RWPE1 (cell line): Measurements from ENCODE around the gene TNFAIP3.
A peak's percentile ranks its signal among the peaks of the same experiment; 100 is the strongest.
"Not testable (repeated sequence)": the region's sequence is repeated elsewhere in the genome, so short reads cannot be mapped to it uniquely, and the experiment has no call there.

Experiments
- CTCF ChIA-PET: fragments of 350-600 bp; sonication (Branson Sonifier 250); formaldehyde crosslinking; extraction: SDS; loops from one replicate; lab custom pipeline; 2021; lab: Yijun Ruan, JAX
- POLR2A ChIA-PET: fragments of 400-600 bp; formaldehyde crosslinking; extraction: SDS; loops from one replicate; lab custom pipeline; 2020; ENCODE audit warnings: antibody characterized with exemption; ENCODE audit not compliant: low non-redundant PET; lab: Yijun Ruan, JAX
- DNase-seq: peaks from one replicate; pipeline ENCODE4 v3.0.0; 2012; ENCODE audit warnings: low spot score
- H3K27ac ChIP-seq: fragments of 450-650 bp; 2 replicates; pipeline ENCODE4 v1.5.1; 2017
- TF ChIP-seq, protein P1 (sequence below): fragments of 450-650 bp; conservative IDR thresholded peaks from 2 replicates; pipeline ENCODE4 v1.5.1; 2017; ENCODE audit warnings: low read depth, mild to moderate bottlenecking

Gene TNFAIP3

DNA sequence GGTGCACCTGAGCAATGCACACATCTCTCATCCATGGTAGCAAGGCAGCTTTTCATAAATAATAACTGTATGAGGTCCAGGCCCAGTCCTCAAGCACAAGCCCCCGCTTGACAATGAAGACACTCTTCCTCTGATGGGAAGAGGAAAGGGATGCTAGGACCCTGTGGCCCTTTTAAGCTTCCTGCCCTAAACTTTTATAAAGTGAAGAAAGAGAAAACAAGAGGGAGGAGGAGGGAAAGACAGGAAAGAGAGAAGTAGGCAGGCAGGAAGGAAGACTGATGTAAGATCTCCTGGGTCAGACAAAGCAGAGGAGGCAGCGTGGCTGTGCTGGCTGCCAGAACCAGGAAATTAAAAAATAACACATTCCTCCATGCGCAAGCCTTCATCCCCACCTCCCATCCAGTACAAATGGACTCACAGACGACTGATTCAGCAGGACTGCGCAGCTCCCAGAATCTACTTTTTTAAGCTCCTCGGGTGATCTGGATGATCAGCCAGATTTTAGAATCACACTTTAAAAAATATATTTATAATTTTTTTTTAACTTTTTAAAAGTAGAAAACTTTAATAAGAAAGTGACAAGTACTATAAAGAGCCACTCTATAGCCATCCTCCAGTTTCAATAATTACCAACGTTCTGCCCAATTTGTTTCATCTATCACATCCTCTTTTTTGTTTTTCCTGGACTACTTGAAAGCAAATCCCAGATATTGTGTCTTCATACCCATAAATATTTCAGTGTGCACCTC lies 16.5 kb downstream of the TNFAIP3 start:
- CTCF ChIA-PET, result interaction anchor here (0.6 to 1.0 kb wide), 2 partner anchors 16 to 207 kb away, joined by 3 to 5 read pairs; partner anchors contain the start of gene TNFAIP3
- DNase-seq, result no peak
- POLR2A ChIA-PET, result no interaction called here
- TF ChIP-seq, protein P1, sequence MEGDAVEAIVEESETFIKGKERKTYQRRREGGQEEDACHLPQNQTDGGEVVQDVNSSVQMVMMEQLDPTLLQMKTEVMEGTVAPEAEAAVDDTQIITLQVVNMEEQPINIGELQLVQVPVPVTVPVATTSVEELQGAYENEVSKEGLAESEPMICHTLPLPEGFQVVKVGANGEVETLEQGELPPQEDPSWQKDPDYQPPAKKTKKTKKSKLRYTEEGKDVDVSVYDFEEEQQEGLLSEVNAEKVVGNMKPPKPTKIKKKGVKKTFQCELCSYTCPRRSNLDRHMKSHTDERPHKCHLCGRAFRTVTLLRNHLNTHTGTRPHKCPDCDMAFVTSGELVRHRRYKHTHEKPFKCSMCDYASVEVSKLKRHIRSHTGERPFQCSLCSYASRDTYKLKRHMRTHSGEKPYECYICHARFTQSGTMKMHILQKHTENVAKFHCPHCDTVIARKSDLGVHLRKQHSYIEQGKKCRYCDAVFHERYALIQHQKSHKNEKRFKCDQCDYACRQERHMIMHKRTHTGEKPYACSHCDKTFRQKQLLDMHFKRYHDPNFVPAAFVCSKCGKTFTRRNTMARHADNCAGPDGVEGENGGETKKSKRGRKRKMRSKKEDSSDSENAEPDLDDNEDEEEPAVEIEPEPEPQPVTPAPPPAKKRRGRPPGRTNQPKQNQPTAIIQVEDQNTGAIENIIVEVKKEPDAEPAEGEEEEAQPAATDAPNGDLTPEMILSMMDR, result no peak
- no peak overlapping the region for H3K27ac ChIP-seq

DNA sequence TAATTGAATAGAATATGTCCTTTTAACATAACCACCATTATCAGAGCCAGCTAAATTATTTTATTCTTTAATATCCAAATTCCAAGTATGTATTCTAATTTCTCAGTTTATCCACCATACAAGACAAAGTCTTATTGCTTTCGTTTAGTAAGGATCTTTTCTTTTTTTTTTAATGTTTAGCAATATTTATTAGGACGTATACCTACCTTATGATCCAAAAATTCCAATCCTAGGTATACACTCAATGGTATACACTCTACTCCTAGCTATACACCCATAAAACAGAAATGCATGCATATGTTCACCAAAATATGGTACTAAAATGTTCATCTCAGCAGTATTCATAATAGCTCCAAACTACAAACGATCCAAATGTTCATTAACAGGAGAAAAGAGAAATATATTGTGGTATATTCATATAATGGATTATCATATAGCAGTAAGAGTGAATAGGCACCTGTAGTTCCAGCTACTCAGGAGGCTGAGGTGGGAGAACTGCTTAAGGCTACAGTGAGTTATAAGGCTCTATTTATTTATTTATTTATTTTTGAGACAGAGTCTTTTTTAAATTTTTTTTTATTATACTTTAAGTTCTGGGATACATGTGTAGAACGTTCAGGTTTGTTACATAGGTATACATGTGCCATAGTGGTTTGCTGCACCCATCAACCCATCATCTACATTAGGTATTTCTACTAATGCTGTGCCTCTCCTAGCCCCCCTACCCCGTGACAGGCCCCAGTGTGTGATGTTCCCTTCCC lies 17.3 kb downstream of the TNFAIP3 start:
- POLR2A ChIA-PET, result no interaction called here
- TF ChIP-seq, protein P1, result no peak
- CTCF ChIA-PET, result interaction anchor here (1.0 kb wide), 1 partner anchor 17 kb away, joined by 5 read pairs; the partner anchor contains the start of gene TNFAIP3
- DNase-seq, result no peak
- no peak overlapping the region for H3K27ac ChIP-seq

DNA sequence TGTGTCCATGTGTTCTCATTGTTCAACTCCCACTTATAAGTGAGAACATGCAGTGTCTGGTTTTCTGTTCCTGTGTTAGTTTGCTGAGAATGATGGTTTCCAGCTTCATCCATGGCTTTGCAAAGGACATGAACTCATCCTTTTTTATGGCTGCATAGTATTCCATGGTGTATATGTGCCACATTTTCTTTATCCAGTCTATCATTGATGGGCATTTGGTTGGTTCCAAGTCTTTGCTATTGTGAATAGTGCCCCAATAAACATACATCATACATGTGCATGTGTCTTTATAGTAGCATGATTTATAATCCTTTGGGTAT lies 17.8 kb downstream of the TNFAIP3 start:
- POLR2A ChIA-PET, H3K27ac ChIP-seq, DNase-seq, CTCF ChIA-PET: not testable (repeated sequence)

DNA sequence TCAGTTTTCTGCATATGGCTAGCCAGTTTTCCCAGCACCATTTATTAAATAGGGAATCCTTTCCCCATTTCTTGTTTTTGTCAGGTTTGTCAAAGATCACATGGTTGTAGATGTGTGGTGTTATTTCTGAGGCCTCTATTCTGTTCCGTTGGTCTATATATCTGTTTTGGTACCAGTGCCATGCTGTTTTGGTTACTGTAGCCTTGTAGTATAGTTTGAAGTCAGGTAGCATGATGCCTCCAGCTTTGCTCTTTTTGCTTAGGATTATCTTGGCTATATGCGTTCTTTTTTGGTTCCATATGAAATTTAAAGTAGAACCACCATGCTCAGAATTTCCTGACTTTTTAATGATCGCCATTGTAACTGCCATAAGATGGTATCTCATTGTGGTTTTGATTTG lies 19.2 kb downstream of the TNFAIP3 start:
- H3K27ac ChIP-seq, DNase-seq, CTCF ChIA-PET, POLR2A ChIA-PET: not testable (repeated sequence)

DNA sequence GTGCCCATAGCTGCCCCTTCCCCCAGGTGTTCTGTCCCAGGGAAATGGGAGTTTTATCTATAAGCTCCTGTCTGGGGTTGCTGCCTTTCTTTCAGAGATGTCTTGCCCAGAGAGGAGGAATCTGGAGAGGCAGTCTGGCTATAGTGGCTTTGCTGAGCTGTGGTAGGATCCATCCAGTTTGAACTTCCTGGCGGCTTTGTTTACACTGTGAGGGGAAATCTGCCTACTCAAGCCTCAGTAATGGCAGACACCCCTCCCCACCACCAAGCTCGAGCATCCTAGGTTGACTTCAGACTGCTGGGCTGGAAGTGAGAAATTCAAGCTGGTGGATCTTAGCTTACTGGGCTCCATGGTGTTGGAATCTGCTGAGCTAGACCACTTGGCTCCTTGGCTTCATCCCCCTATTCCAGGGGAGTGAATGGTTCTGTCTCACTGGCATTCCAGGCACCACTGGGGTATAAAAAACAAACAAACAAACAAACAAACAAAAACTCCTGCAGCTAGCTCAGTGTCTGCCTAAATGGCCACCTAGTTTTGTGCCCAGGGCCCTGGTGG lies 24.0 kb downstream of the TNFAIP3 start:
- ChIA-PET CTCF (interaction anchor here (0.6 kb wide), 1 partner anchor 183 kb away, joined by 3 read pairs; no protein-coding TSS in a partner anchor), POLR2A (no interaction called here)
- no peak for DNase-seq
- TF ChIP-seq, protein P1, result no peak
- H3K27ac ChIP-seq, result no peak overlapping the region

DNA sequence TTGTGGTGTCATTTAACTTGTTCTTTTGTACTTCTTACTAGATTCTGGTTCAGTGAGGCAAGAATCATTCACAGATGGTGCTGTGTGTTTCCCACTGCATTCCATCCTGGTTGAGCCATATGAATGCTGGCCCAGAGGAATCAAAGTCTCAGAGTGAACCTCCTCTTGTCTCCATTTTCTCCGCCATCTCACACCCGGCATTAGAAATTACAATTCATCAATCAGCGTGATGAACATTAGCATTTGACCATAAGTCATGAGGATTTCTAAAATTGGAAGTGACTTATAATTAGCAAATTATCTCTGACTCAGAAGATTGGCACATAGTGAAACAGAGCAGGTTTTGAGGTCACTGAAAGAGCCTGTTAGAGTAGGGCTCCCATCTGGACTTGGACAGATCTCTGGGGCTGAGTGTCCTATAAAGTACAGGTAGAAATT lies 25.2 kb downstream of the TNFAIP3 start:
- ChIA-PET CTCF (no interaction called here), POLR2A (no interaction called here)
- DNase-seq, result peak; percentile 19
- TF ChIP-seq, protein P1, result no peak
- H3K27ac ChIP-seq, result no peak overlapping the region

DNA sequence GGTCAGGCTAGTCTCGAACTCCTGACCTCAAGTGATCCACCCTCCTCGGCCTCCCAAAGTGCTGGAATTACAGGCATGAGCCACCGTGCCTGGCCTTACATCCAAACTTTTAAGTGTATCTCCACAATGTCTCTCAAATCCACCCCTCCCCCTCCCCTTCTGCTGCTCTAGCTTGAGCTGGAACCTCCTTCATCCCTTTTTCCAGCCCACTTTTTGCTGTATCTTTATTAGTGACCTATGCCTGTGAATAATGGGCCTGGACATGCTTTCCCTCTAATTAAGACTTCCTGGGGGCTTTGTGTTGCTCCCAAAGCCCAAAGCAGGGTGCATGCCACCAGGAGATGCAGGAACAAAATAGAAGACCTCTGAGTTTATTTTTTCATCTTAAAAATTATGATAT lies 26.1 kb downstream of the TNFAIP3 start:
- TF ChIP-seq, protein P1, result no peak
- DNase-seq, result no peak
- ChIA-PET POLR2A (no interaction called here), CTCF (interaction anchor here (1.4 kb wide), 1 partner anchor 23 kb away, joined by 5 read pairs; no protein-coding TSS in a partner anchor)
- H3K27ac ChIP-seq, result no peak overlapping the region
